ENCODE measurements around the gene SLC6A11. TPM values are rescaled to one million over a fixed set of nuclear protein-coding genes. Genes with fewer than 3 reads are reported as not detected.

SLC6A11 gene
- total and polyA plus RNA-seq, 2 of the 8 experiments (the other 6 are each of a cell fraction or from before 2014, with no cell fraction given): 0.78 to 1.5 TPM

DNA sequence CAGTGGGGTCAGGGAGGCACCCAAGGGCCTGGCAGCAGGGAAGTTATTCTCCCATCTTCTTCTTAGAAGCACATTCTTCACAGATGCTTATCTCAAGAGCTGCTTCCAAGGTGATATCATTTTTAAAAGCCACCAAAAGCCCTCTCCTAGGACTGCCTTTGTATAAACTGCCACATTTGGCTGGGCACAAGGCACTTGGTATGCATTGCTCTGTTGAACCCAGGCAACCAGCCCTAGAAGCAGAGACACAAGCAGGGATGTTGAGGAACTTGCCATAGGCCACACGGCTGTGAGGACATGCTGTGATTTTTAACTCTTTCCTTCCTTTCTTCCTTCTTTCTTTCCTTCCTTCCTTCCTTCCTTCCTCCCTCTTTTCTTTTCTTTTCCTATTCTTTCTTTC, 169.2 kb downstream of the SLC6A11 start (continued):
- TF ChIP-seq POU5F1 (IDR thresholded peaks at IDR 0.05; ENCODE audit: low read depth, low read length): no peak
- TF ChIP-seq FOSL1 (IDR thresholded peaks at IDR 0.05; ENCODE audit: insufficient read depth, low read depth, low read length): no peak
- no peak for TF ChIP-seq RFX5 (IDR thresholded peaks at IDR 0.05; ENCODE audit: borderline replicate concordance, low read depth, low read length)
- no peak for TF ChIP-seq CBX8 (IDR thresholded peaks at IDR 0.05; ENCODE audit: borderline replicate concordance, low read depth, low read length)

All from H1 (cell line).